Stimulated activated CD4-positive, alpha-beta T cell treated with anti-CD3 and anti-CD28 coated beads, Interleukin-15, amount 100 ng/mL, for 48 hours (primary cell): ENCODE results near the gene KLHL28.

Experiments used
- DNase-seq, 2 donors: peaks; one replicate each; pipeline ENCODE4 v3.0.0-alpha.2; 2020; ENCODE audit warnings: low read depth in 2 of 2

The KLHL28 gene

GRCh38 chr14:44960146-44960545 lies 1.6 kb downstream of the KLHL28 start:
- no peak for DNase-seq

GRCh38 chr14:44959538-44959937 lies 2.2 kb downstream of the KLHL28 start:
- no peak for DNase-seq

GRCh38 chr14:44956866-44957265 lies 4.9 kb downstream of the KLHL28 start:
- no peak for DNase-seq

GRCh38 chr14:44955528-44955927 lies 6.2 kb downstream of the KLHL28 start:
- DNase-seq, result no peak

GRCh38 chr14:44954750-44955149 lies 7.0 kb downstream of the KLHL28 start:
- no peak for DNase-seq

- DNase-seq, result no peak
Observed at GRCh38 chr14:44952391-44953110, 9.2 kb downstream of the KLHL28 start.

GRCh38 chr14:44951051-44951450 lies 10.7 kb downstream of the KLHL28 start:
- DNase-seq, result no peak

- no peak for DNase-seq
Observed at GRCh38 chr14:44945264-44945663, 16.5 kb downstream of the KLHL28 start.

- no peak for DNase-seq
Observed at GRCh38 chr14:44944107-44944506, 17.6 kb downstream of the KLHL28 start.

- no peak for DNase-seq
Observed at GRCh38 chr14:44942436-44942835, 19.3 kb downstream of the KLHL28 start.

- DNase-seq, result no peak
Observed at GRCh38 chr14:44941591-44941990, 20.2 kb downstream of the KLHL28 start.

GRCh38 chr14:44940944-44941343 lies 20.8 kb downstream of the KLHL28 start:
- DNase-seq, result no peak

- DNase-seq, result no peak
Observed at GRCh38 chr14:44940211-44940610, 21.5 kb downstream of the KLHL28 start.

- no peak for DNase-seq
Observed at GRCh38 chr14:44937547-44937946, 24.2 kb downstream of the KLHL28 start.

- DNase-seq, result no peak
Observed at GRCh38 chr14:44935155-44935554, 26.6 kb downstream of the KLHL28 start.

GRCh38 chr14:44928793-44929192 lies 33.0 kb downstream of the KLHL28 start:
- no peak for DNase-seq

- DNase-seq, result no peak
Observed at GRCh38 chr14:44914849-44915248, 46.9 kb downstream of the KLHL28 start.

- no peak for DNase-seq
Observed at GRCh38 chr14:44912041-44912869, 49.5 kb downstream of the KLHL28 start.

- DNase-seq, result no peak
Observed at GRCh38 chr14:44910821-44911220, 50.9 kb downstream of the KLHL28 start.

GRCh38 chr14:44901696-44902095 lies 60.1 kb downstream of the KLHL28 start:
- DNase-seq, result no peak

GRCh38 chr14:44898551-44898950 lies 63.2 kb downstream of the KLHL28 start:
- DNase-seq, result no peak

- no peak for DNase-seq
Observed at GRCh38 chr14:44897845-44898151, 63.9 kb downstream of the KLHL28 start.
